HG03565 (cell line): Measurements from ENCODE around the gene INO80B.
"Not testable (repeated sequence)": the region's sequence is repeated elsewhere in the genome, so short reads cannot be mapped to it uniquely, and the experiment has no call there.

Experiments
- ATAC-seq: cut with Tn5 transposase; IDR thresholded peaks from one replicate; pipeline ENCODE4 v1.9.1; 2021; ENCODE audit warnings: mild to moderate bottlenecking, moderate library complexity; ENCODE audit not compliant: unreplicated experiment

INO80B gene

GRCh38 chr2:74474899-74475298 lies 20.0 kb downstream of the INO80B start:
- no peak for ATAC-seq

DNA sequence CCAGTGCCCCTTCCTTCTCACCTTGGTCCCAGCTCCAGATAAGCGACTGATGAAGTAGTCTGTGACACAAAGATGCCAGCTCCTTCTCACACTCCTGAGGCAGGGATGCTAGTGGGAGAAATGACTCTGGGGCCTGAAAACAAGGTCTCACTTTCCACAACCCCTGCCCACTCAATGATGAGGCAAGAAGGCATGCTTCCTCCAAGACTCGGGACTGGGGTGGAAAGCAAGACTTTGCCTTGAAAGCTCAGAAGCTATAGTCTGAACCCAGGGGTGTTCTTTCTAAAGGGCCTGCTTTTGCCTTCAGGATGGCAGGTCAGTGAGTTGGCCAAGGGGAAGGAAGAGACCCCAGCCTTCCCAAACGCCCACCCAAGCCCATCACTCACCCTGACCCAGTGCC lies 26.5 kb downstream of the INO80B start:
- ATAC-seq, result no peak

DNA sequence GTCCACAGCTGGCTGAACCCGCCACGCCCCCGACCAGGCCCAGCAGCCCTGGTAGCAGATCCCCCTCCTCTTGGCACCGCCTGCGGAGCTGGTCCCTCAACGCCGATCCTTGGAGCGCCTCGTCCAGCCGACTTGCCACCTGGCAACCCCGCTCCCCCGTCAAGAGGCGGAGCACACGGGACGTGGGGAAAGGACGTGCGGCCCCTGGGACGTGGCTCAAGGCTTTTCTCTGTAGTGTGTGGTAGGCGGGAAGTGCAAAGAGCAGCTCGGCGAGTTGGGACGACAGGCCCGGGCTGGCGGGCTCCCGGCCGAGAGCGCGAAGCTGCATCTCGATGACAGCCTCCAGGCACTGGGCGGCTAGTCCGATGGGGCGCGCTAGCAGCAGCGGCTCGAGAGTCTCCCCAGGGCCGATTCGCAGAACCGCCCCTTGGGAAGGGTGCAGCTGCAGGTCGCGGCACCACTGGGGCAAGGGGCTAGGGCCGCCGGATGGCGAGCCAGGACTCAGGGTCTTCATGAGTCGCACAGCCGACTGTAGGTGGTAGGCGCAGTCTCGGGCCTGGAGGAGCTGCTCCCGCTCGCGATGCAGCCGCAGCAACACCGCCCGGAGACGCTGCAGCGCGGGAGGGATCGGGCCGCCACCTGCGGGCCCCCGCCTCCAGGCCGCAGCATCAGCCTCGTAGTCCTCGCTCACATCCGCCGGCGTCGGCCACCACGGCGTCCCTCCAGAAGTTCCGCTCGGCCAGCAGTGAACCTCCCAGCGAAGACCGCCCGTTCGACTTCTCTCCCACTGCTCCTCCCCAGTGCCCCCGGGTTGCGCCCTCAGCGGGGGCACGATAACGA lies 27.3 kb downstream of the INO80B start:
- ATAC-seq, result peak; percentile 27

GRCh38 chr2:74482801-74483674 lies 28.2 kb downstream of the INO80B start, which contains the start of the genes CCDC142 and TTC31:
Gene CCDC142 (minus strand): TSS chr2:74482998. CDS start chr2:74482837, 161 bp downstream.
Gene TTC31 (plus strand): TSS chr2:74483081. CDS start chr2:74483096, 15 bp downstream.
- ATAC-seq, result peak; percentile 68

GRCh38 chr2:74483675-74484164 lies 28.8 kb downstream of the INO80B start:
- ATAC-seq, result not testable (repeated sequence)

GRCh38 chr2:74486141-74486540 lies 31.3 kb downstream of the INO80B start:
- ATAC-seq, result no peak

DNA sequence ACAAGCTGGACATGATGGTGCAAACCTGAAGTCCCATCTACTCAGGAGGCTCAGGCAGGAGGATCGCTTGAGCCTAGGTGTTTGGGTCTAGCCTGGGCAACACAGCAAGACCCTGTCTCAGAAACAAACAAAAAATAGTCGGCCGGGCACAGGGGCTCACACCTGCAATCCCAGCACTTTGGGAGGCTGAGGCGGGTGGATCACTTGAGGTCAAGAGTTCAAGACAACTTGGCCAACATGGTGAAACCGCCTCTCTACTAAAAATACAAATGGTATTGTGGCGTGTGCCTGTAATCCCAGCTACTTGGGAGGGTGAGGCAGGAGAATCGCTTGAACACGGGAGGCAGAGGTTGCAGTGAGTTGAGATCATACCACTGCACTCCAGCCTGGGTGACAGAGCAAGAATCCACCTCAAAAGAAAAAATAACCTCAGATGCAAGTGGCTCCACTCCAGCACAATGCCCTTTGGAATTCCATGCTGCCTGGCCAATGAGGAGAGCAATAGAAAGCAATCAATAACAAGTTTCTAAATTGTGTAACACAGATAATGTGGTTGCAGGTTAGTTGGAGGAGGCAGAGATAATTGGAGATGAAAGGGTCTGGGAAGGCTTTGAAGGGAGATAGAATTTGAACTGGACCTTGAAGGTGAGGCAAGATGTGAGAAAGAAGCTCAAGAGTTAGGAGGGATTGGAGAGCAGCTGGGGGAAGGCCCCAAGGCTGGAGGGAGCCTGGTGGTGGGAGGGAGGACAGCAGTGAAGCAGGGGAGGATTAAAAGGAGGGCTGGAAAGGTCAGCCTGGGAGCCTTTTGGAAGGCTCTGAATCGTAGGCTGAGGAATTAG lies 34.0 kb downstream of the INO80B start:
- ATAC-seq, result no peak

- ATAC-seq, result no peak
Measured at GRCh38 chr2:74489906-74490305, 35.0 kb downstream of the INO80B start.

DNA sequence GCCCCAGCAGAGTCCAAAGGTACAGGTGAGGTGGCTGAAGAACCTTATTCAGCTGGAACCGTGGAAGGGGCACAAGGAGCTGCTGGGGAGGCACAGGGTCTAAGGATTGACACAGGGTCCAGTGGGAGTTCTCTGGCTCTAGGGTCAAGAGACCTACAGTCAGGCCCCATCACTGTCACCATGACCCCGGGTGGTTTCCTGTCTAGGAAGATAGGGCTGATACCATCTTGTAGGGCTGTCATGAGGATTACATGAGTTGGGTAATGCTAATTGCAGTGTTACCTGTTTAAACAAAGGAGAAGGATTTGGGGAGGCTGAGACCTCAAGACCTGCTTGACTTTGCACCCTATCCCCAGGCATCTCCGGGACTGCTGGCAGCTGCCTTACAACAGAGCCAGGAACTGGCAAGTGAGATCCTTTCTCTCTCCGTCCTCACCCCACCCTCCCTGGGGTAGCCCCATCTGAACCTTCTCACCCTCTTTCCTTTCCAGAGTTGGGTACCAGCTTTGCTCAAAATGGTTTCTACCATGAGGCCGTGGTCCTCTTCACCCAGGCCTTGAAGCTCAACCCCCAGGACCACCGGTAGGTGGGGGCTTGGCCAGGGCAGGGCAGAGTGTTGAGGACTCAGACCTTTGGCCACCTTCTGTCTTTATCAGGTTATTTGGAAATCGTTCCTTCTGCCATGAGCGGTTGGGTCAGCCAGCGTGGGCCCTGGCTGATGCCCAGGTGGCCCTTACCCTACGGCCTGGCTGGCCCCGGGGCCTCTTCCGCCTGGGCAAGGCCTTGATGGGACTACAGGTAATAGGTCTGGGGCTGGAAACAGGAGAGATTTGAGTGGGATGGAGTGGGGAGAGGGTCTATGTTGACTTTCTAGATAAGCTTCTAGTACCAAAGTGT lies 37.0 kb downstream of the INO80B start:
- no peak for ATAC-seq

DNA sequence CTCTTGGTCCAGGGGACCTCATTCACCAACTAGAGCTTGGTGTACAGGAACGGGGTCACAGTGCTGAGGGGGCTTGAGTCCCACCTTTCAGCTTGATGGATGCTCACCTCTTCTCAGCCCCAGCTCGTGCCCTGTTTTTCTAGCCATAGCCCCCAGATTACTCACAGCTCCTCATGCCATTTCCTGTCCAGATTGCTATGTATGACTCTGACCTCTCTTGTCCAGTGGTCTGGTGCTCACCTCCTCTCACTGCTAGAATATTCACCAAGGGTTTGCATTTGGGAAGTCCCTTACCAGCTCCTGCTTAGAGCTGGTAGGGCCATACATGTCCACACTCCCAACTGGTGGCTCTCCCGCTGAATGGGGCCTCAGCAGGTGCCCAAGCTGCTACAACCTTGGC lies 38.7 kb downstream of the INO80B start:
- ATAC-seq, result no peak

DNA sequence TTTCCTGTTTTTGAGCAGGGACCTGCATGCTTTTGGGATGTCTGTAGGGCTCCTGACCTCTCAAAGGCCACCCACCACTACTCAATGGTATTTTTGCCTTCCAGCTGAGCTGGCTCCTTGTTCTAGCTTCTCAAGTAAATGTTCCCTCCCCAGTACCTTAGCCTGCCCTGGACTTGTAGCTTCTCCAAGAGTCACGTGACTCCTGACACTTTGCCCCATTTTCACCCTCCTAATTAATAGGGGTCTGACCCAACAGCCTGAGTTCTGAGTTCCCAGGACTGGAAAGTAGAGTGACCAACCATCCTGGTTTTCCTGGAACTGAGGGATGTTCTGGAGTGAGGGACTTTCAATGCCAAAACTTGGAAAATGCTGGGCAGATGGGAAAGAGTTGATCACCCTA lies 40.6 kb downstream of the INO80B start:
- ATAC-seq, result no peak

DNA sequence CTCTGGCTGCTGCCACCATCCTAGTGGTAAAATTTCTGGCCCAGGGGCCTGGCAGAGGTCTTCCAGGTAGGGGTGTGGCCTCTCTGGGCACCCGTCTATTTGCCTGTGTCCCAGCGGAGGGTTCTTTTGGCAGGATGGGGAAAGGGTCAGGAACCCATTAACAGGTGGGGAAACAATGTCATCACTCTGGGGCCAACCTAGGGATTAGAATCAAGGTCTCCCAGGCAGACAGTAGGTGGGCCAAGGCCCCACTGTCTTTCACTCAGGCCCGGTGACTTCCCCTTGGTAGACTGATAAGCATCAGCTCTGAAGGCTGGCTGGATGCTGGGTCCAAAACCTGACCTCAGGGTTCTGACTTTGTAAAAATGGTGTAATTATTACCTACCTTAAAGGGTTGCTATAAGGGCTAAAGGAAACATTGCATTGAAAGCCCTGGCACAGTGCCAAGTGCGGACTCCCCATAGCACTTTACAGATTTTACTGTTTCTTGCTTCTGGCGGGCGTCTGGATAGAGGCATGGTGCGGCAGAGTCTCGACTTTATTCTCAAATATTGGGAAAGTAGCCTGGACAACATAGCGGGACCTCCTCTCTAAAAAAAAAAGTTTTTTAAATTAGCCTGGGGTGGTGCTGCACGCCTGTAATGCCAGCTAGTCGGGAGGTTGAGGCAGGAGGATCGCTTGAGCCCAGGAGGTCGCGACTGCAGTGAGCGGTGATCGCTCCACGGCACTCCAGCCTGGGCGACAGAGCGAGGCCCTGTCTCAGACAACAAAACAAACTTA lies 42.3 kb downstream of the INO80B start:
- ATAC-seq, result no peak

- ATAC-seq, result no peak
Measured at GRCh38 chr2:74497777-74498499, 43.1 kb downstream of the INO80B start.

GRCh38 chr2:74498500-74499266 lies 43.8 kb downstream of the INO80B start:
- ATAC-seq, result no peak

DNA sequence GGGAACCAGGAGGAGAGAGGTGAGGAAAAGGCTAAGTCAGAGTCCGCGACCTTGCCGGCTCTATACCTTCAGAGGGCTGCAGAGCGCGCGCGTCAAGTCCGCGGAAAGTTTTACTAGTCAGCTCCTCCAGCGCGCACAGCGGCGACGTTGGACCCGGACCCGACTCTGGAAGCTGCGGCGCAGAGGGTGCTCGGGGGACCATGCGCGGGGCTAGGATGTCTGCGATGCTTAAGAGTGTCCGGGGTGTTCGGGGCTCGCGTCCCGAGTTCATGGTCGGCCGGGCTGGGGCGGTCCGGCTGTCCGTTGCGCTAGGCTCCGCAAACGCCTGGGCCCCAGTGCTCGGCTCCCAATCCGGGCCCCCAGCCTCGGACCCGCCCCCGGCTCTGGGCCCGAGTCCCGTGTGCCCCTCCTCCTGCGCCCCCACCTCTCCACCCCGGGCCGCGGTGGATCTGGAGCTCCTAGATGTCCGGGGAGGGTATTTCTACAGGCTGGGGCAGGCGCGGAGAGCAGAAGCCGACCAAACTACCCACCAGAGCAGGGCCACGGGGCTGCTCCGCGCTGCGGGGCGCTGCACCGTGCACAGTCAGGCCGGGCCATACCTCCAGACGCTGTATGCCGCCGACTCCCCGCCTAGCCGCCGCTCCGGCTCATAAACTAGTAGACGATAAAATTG lies 44.5 kb downstream of the INO80B start, which contains the start of gene LBX2:
Gene LBX2 (minus strand): TSS at position 337 of the 673 bp plus-strand sequence. CDS start 66 bp downstream, at position 271.
- no peak for ATAC-seq

- ATAC-seq, result no peak
Measured at GRCh38 chr2:74499940-74500577, 45.2 kb downstream of the INO80B start.
